A549 (cell line): ENCODE measurements around the gene LRRC37A3.
"Not testable (repeated sequence)": the region's sequence is repeated elsewhere in the genome, so short reads cannot be mapped to it uniquely, and the experiment has no call there.

Source experiments
- CEBPB ChIP-seq, 2 experiments: fragments of >200 bp in 1 of 2; sonication (Bioruptor Twin) in 1 of 2; formaldehyde crosslinking in 1 of 2; IDR thresholded peaks; 2 replicates each; pipeline ENCODE4 v1.6.1; 2012 to 2016
- POLR2A ChIP-seq: IDR thresholded peaks from 2 replicates; pipeline ENCODE4 v1.6.1; 2012; ENCODE audit warnings: mild to moderate bottlenecking, low read length

GRCh38 chr17:64836623-64837017 lies 82.7 kb downstream of the LRRC37A3 start:
- not testable (repeated sequence) for TF ChIP-seq POLR2A; CEBPB (IDR thresholded peaks at IDR 0.05)
